Measurements from ENCODE around the gene EFCAB14. TPM values are rescaled to one million over a fixed set of nuclear protein-coding genes. Genes with fewer than 3 reads are reported as not detected.
"Not testable (repeated sequence)": the region's sequence is repeated elsewhere in the genome, so short reads cannot be mapped to it uniquely, and the experiment has no call there.

The EFCAB14 gene
- total and polyA plus RNA-seq, 10 donors, result 15.1 to 126 (median 92.3) TPM

DNA sequence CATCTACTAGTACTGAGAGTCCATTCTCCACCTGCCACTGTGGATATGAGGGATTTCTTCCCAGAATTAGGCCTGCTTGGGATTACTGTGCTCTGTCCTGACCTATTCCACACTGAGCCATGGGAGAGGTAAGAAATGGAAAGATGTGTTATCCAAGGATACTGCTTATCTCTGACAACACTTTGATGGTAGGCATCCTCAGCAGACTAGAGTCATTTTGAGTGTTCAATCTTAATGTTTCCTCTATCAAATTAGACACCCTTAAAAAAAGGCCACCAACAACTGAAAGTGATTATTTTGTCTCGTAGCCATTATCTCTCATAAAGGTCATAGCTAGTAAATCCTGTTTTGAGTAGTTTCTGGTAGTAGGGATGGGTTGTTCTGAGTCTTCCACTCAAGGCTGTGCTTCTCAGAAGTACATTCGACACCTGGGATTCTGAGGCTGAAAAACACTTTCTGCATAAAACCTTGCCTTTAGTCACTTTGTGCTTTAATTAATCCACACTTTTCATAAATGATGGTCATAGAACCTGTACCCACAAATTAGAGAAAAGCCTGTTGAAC lies 59.5 kb downstream of the EFCAB14 start:
- Histone ChIP-seq H3K9me3 (peaks cover 0 to 8% (median 0%) of the 10 kb centered on the region in 8 donors), H3K36me3 (peaks cover 3 to 92% (median 34%) of the 10 kb centered on the region in 6 donors), H3K27me3 (replicated peaks in 1 of 7) (no peaks in the 10 kb centered on the region), H3K4me1 (peaks cover 0 to 8% (median 0%) of the 10 kb centered on the region in 6 donors), H3K4me3 (no peak overlapping the region), H3K27ac (no peak overlapping the region)
- intact Hi-C loops (cut with DNase I; ENCODE audit: low total_unique reads), result no loop called here
- TF ChIP-seq POLR2AphosphoS5 (IDR thresholded peaks at IDR 0.05) (no peak), POLR2A (IDR thresholded peaks at IDR 0.05) (no peak)
- TF ChIP-seq, protein P1, sequence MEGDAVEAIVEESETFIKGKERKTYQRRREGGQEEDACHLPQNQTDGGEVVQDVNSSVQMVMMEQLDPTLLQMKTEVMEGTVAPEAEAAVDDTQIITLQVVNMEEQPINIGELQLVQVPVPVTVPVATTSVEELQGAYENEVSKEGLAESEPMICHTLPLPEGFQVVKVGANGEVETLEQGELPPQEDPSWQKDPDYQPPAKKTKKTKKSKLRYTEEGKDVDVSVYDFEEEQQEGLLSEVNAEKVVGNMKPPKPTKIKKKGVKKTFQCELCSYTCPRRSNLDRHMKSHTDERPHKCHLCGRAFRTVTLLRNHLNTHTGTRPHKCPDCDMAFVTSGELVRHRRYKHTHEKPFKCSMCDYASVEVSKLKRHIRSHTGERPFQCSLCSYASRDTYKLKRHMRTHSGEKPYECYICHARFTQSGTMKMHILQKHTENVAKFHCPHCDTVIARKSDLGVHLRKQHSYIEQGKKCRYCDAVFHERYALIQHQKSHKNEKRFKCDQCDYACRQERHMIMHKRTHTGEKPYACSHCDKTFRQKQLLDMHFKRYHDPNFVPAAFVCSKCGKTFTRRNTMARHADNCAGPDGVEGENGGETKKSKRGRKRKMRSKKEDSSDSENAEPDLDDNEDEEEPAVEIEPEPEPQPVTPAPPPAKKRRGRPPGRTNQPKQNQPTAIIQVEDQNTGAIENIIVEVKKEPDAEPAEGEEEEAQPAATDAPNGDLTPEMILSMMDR (IDR thresholded peaks at IDR 0.05 in 8 of 11, conservative IDR thresholded peaks at IDR 0.05 in 3 of 11), result no peak
- DNase-seq, result no peak
- WGBS, 5 donors, result 57 to 83% (median 75%) methylated on average over 2 of the region's 2 CpGs

DNA sequence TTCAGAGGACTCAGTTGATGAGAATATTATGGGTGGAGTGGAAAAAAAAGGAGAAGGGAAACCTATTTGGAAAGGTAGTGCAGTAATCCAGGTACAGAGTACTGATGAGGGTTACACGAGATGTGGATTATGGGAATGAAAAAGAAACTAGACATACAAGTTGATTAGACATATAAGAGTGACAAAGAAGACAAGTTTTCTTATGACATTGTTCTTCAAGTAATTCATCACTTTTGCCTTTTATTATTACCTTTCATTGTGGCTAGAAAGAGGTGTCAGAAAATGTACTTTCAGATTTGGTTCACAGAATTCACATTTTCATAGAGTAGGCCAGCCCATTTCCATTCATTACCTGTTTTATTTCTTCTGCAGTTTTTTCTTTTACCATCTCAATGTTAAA lies 61.1 kb downstream of the EFCAB14 start:
- DNase-seq, result no peak
- Histone ChIP-seq H3K9me3 (peaks cover 0 to 8% (median 0%) of the 10 kb centered on the region in 8 donors), H3K27me3 (replicated peaks in 1 of 7) (no peaks in the 10 kb centered on the region), H3K4me3 (no peak overlapping the region), H3K4me1 (peaks cover 0 to 8% (median 0%) of the 10 kb centered on the region in 6 donors), H3K27ac (no peak overlapping the region), H3K36me3 (peaks cover 3 to 93% (median 40%) of the 10 kb centered on the region in 6 donors)
- 70 to 90% (median 82%) methylated on average over 1 of the region's 1 CpG for WGBS, 5 donors
- TF ChIP-seq, protein P1 (IDR thresholded peaks at IDR 0.05 in 8 of 11, conservative IDR thresholded peaks at IDR 0.05 in 3 of 11), result no peak
- TF ChIP-seq POLR2AphosphoS5 (IDR thresholded peaks at IDR 0.05), result no peak
- TF ChIP-seq POLR2A (IDR thresholded peaks at IDR 0.05), result no peak
- intact Hi-C loops (cut with DNase I; ENCODE audit: low total_unique reads), result no loop called here

DNA sequence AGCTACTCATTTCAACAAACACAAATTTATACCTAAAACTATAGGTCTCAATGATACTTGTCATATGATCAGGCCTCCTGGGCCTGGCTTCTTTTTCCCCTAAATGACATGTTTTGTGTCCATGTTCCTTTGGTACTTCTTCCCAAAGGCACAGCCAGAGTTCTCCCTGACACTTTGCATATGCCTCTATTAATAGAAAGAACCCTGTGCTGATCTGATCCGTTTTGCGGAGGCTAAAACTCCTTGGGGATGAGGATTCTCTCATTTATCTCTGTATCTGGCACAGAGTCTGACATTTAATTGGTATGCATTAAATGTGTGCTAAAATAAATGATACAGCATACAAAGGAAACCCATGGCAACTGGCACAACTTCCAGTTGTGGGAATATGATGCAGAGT lies 62.3 kb downstream of the EFCAB14 start:
- peaks cover 0 to 8% (median 0%) of the 10 kb centered on the region in 8 donors for H3K9me3 ChIP-seq
- intact Hi-C loops (cut with DNase I; ENCODE audit: low total_unique reads), result no loop called here
- DNase-seq, result no peak
- peaks cover 6 to 93% (median 49%) of the 10 kb centered on the region in 6 donors for H3K36me3 ChIP-seq
- TF ChIP-seq POLR2AphosphoS5 (IDR thresholded peaks at IDR 0.05), result no peak
- TF ChIP-seq, protein P1 (IDR thresholded peaks at IDR 0.05 in 8 of 11, conservative IDR thresholded peaks at IDR 0.05 in 3 of 11), result no peak
- TF ChIP-seq POLR2A (IDR thresholded peaks at IDR 0.05), result no peak
- WGBS, 5 donors, result 93 to 96% (median 95%) methylated on average over 2 of the region's 2 CpGs
- H3K27ac ChIP-seq, result no peak overlapping the region
- H3K27me3 ChIP-seq (replicated peaks in 1 of 7), result no peaks in the 10 kb centered on the region
- peaks cover 0 to 8% (median 0%) of the 10 kb centered on the region in 6 donors for H3K4me1 ChIP-seq
- no peak overlapping the region for H3K4me3 ChIP-seq

DNA sequence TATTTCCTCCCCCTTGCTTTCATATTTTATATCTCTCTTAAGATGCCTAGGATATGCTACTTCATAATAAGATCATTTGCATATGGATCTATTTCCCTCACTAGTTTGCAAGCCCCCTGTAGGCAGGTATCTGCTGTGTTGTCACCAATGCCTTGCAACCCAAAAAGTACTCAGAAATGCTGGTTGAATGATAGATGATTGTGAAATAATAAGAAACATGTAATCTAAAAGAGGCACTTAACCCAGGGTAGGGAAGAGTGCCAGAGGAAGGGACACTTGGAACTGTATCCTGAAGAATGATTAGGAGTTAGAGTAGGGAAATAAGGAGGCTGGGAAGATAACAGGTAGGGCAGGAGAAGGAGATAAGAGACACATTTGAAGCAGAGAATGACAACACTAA lies 63.1 kb downstream of the EFCAB14 start:
- TF ChIP-seq, protein P1 (IDR thresholded peaks at IDR 0.05 in 8 of 11, conservative IDR thresholded peaks at IDR 0.05 in 3 of 11), result no peak
- no peak for TF ChIP-seq POLR2AphosphoS5 (IDR thresholded peaks at IDR 0.05)
- TF ChIP-seq POLR2A (IDR thresholded peaks at IDR 0.05), result no peak
- Histone ChIP-seq H3K9me3 (peaks cover 0 to 8% (median 0%) of the 10 kb centered on the region in 8 donors), H3K27ac (no peak overlapping the region), H3K36me3 (peaks cover 6 to 92% (median 50%) of the 10 kb centered on the region in 6 donors), H3K4me3 (no peak overlapping the region), H3K4me1 (peaks cover 0 to 8% (median 0%) of the 10 kb centered on the region in 6 donors), H3K27me3 (replicated peaks in 1 of 7) (no peaks in the 10 kb centered on the region)
- intact Hi-C loops (cut with DNase I; ENCODE audit: low total_unique reads), result no loop called here
- no peak for DNase-seq

DNA sequence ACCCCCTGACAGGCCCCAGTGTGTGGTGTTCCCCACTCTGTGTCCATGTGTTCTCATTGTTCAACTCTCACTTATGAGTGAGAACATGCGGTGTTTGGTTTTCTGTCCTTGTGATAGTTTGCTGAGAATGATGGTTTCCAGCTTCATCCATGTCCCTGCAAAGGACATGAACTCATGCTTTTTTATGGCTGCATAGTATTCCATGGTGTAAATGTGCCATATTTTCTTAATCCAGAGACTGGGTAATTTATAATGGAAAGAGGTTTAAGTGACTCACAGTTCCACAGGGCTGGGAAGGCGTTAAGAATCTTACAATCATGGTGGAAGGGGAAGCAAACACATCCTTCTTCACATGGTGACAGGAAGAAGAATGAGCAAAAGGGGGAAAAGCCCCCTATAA lies 64.2 kb downstream of the EFCAB14 start:
- DNase-seq; H3K4me1 ChIP-seq; H3K27me3 ChIP-seq (replicated peaks in 1 of 7); H3K4me3 ChIP-seq; H3K27ac ChIP-seq; intact Hi-C loops (cut with DNase I; ENCODE audit: low total_unique reads): not testable (repeated sequence)
- 95 to 100% (median 98%) methylated on average over 2 of the region's 2 CpGs for WGBS, 5 donors
- peaks cover 0 to 20% (median 10%) of the 10 kb centered on the region in 8 donors for H3K9me3 ChIP-seq
- H3K36me3 ChIP-seq, result peaks cover 4 to 99% (median 58%) of the 10 kb centered on the region in 6 donors
